ENCODE data around the gene LRFN2.

The LRFN2 gene

DNA sequence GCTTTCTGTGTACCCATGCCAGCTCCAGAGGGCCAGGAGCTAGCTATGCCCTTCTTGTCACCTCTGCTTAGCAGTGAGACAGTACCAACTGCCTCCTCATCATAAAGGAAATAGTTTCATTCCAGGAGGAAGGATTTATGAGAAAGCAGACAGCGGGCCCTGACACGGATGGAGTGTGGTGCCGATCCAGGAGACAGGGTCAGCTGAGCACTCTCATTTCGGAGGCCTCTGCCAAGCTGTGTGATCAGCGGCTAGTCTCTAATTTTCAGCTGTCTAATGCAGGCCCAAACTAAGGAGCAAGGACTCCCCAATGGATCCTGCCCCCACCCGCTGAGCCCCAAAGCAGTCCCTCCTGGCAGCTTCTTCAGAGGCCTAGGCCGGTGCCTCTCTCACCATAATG is 103.1 kb downstream of the LRFN2 start:
- no peak for DNase-seq (ENCODE audit: extremely low read depth, low read depth)
- TF ChIP-seq, protein P1, sequence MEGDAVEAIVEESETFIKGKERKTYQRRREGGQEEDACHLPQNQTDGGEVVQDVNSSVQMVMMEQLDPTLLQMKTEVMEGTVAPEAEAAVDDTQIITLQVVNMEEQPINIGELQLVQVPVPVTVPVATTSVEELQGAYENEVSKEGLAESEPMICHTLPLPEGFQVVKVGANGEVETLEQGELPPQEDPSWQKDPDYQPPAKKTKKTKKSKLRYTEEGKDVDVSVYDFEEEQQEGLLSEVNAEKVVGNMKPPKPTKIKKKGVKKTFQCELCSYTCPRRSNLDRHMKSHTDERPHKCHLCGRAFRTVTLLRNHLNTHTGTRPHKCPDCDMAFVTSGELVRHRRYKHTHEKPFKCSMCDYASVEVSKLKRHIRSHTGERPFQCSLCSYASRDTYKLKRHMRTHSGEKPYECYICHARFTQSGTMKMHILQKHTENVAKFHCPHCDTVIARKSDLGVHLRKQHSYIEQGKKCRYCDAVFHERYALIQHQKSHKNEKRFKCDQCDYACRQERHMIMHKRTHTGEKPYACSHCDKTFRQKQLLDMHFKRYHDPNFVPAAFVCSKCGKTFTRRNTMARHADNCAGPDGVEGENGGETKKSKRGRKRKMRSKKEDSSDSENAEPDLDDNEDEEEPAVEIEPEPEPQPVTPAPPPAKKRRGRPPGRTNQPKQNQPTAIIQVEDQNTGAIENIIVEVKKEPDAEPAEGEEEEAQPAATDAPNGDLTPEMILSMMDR (IDR thresholded peaks at IDR 0.05; ENCODE audit: low read depth, low read length), result no peak

DNA sequence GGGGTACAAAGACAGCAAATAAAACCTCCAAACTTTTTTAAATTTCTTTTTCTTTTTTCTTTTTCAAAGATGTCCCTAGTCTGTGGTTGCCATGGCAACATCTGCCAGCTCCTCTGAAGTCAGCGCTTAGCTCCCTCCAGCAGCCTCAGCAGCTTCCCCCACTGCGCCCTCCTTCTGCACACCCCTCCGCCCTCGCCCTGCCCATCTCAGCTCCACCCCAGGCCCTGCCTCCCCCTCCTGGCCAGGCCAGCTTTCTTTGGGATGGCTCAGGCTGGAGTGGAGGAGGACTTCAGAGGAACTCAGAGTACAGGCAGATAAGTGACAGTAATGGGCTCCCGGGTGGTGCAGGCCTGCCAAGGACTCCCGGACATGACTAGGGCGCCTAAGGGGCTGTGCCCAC is 104.6 kb downstream of the LRFN2 start:
- TF ChIP-seq, protein P1 (IDR thresholded peaks at IDR 0.05; ENCODE audit: low read depth, low read length), result no peak
- no peak for DNase-seq (ENCODE audit: extremely low read depth, low read depth)

DNA sequence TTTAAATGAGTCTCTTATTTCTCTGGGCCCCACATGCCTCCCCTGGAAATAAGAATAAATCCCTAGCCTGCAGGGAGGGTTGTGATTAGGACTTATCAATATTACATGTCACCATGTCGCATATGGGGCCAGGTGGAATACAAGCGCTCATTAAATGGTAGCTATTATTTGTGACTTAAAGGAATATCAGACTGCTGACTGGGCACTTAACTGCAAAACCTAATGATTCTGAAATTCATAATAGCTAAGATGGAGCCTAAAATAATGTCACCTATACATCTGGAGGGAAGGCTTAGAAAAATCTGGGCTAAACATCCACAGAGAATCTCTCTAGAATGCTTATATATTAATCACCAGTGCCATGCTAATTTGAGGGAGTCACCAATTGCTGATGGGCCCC is 106.5 kb downstream of the LRFN2 start:
- no peak for DNase-seq (ENCODE audit: extremely low read depth, low read depth)
- TF ChIP-seq, protein P1 (IDR thresholded peaks at IDR 0.05; ENCODE audit: low read depth, low read length), result no peak

DNA sequence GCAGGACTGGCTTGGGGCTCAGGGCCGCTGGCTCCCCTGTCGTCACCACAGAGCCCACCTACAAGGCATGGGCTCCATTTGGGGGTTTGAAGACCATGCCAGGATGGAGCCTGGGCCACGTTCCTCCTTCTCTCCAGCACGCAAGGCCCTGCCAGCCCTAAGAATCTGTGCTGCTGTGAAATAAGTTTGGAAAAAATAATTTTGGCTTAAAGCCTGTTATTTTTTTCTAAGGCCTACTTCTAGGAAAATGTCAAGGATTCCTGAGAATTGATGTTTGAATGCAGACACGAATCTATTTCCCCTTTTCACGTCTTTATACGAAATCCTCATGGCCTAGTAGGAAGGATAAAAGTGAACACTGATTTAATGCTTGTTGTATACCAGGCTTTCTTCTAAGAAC is 107.5 kb downstream of the LRFN2 start:
- TF ChIP-seq, protein P1 (IDR thresholded peaks at IDR 0.05; ENCODE audit: low read depth, low read length), result no peak
- DNase-seq (ENCODE audit: extremely low read depth, low read depth), result no peak

DNA sequence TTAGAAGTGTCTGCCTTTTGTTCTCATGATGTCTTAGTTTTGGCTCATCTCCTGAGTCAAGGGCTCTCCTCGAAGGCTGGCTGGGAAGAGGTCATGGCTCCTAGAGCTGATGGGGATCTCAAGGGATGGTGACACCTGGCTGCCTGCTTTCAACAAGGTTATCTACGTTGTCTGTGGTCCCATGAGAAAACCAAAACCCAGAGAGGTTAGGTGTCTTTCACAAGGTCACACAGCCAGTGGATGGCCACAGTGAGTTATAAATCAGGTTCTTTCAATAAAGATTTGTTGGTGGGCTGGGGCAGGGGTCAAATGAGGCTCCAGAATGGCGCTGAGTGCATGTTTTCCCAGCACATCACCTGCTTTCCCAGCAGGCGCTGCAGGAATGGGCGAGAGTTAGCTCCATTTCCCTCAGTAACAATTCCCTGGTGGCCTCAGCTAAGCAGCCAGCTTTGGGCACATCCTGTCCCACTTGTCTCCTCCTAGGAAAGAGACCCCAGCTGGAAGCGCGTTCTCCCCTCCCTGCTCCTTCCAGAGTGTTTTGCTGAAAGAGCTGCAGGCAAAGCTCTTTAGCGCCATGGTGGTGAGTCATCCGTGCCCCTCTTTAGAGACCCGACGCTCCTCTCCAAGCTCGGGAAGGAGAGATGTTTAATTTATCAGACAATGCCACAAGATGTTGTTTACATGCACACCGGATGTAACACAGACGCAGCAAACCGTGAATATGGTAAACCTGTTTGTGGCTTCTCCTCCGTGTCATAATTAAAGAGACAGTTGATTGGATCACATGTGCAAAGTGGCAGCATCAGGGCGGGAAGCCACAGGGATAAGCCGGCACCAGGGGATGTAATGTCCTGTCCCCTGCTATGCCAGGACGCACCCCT is 109.7 kb downstream of the LRFN2 start:
- TF ChIP-seq, protein P1 (IDR thresholded peaks at IDR 0.05; ENCODE audit: low read depth, low read length), result no peak
- no peak for DNase-seq (ENCODE audit: extremely low read depth, low read depth)

DNA sequence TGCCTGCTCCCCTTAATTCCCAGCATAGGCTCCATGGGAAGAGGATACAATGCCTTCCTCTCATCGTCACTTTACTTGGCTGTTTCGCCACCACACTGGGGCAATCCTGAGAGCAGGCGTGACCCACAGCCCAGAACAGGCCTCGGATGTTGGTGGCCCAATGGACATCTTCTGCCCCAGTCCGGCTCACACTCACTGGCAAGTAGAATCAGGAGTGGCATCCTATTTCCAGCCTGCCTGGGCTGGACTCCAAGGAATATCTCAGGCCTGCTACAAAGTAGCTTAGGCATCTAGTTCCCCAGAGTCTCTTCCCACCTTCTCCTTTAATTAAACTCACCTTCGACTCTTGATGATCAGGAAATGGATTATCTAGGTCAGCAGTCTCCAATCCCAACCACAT is 110.5 kb downstream of the LRFN2 start:
- no peak for DNase-seq (ENCODE audit: extremely low read depth, low read depth)
- TF ChIP-seq, protein P1 (IDR thresholded peaks at IDR 0.05; ENCODE audit: low read depth, low read length), result no peak

DNA sequence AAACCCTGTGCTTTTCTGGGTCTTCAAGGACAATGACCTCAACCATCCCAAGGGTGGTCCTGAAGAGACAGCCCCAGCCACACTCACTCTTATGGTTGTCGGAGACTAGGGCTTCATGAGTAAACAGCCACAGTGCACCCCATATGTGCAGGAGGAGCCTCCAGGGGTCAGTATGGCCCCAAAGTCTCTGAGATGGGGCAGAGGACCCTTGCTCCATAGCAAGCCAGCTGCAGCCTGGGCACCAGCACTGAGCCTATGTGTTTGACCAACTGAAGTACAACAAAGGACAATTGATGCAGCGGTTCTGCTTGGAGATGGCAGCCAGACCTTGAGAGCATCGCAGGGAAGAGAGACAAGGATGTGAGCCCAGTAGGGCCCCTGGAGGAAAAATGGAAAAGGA is 112.2 kb downstream of the LRFN2 start:
- TF ChIP-seq, protein P1 (IDR thresholded peaks at IDR 0.05; ENCODE audit: low read depth, low read length), result no peak
- no peak for DNase-seq (ENCODE audit: extremely low read depth, low read depth)

Data from AG09319 (cell line).